HG03280 (cell line): Measurements from ENCODE around the gene MYO10.

ENCODE experiments used
- ATAC-seq: cut with Tn5 transposase; IDR thresholded peaks from one replicate; pipeline ENCODE4 v1.9.1; 2021; ENCODE audit warnings: mild to moderate bottlenecking, moderate library complexity; ENCODE audit not compliant: unreplicated experiment

The MYO10 gene

GRCh38 chr5:16918156-16918555 lies 17.9 kb downstream of the MYO10 start:
- ATAC-seq, result no peak

GRCh38 chr5:16916262-16916878 lies 19.7 kb downstream of the MYO10 start:
- no peak for ATAC-seq

- ATAC-seq, result no peak
Measured at GRCh38 chr5:16914584-16914983, 21.5 kb downstream of the MYO10 start.

GRCh38 chr5:16914108-16914435 lies 22.0 kb downstream of the MYO10 start:
- ATAC-seq, result no peak

GRCh38 chr5:16913187-16914107 lies 22.6 kb downstream of the MYO10 start:
- no peak for ATAC-seq

- ATAC-seq, result no peak
Measured at GRCh38 chr5:16912080-16912479, 24.0 kb downstream of the MYO10 start.

- ATAC-seq, result no peak
Measured at GRCh38 chr5:16909464-16909863, 26.6 kb downstream of the MYO10 start.

- ATAC-seq, result no peak
Measured at GRCh38 chr5:16907270-16907669, 28.8 kb downstream of the MYO10 start.

GRCh38 chr5:16906255-16906654 lies 29.8 kb downstream of the MYO10 start:
- ATAC-seq, result no peak

- no peak for ATAC-seq
Measured at GRCh38 chr5:16903480-16904300, 32.4 kb downstream of the MYO10 start.

GRCh38 chr5:16902846-16903245 lies 33.2 kb downstream of the MYO10 start:
- ATAC-seq, result no peak

- ATAC-seq, result no peak
Measured at GRCh38 chr5:16901021-16901644, 35.0 kb downstream of the MYO10 start.

GRCh38 chr5:16899171-16899570 lies 36.9 kb downstream of the MYO10 start:
- no peak for ATAC-seq

GRCh38 chr5:16897800-16898199 lies 38.3 kb downstream of the MYO10 start:
- no peak for ATAC-seq

- no peak for ATAC-seq
Measured at GRCh38 chr5:16897284-16897704, 38.8 kb downstream of the MYO10 start.

- ATAC-seq, result no peak
Measured at GRCh38 chr5:16896767-16897166, 39.3 kb downstream of the MYO10 start.

GRCh38 chr5:16894236-16895057 lies 41.6 kb downstream of the MYO10 start:
- ATAC-seq, result no peak

- no peak for ATAC-seq
Measured at GRCh38 chr5:16891033-16891432, 45.1 kb downstream of the MYO10 start.

GRCh38 chr5:16889972-16890519 lies 46.0 kb downstream of the MYO10 start:
- ATAC-seq, result no peak
